GM21360 (cell line): Measurements from ENCODE around the gene MAVS.

Experiments used
- ATAC-seq: cut with Tn5 transposase; IDR thresholded peaks from one replicate; pipeline ENCODE4 v1.9.1; 2021; ENCODE audit warnings: mild to moderate bottlenecking, moderate library complexity; ENCODE audit not compliant: unreplicated experiment

The MAVS gene

GRCh38 chr20:3906744-3907721, 60.4 kb downstream of the MAVS start:
- peak; percentile 73 for ATAC-seq

- ATAC-seq = no peak
Measured at GRCh38 chr20:3908667-3909066, 62.0 kb downstream of the MAVS start.

DNA sequence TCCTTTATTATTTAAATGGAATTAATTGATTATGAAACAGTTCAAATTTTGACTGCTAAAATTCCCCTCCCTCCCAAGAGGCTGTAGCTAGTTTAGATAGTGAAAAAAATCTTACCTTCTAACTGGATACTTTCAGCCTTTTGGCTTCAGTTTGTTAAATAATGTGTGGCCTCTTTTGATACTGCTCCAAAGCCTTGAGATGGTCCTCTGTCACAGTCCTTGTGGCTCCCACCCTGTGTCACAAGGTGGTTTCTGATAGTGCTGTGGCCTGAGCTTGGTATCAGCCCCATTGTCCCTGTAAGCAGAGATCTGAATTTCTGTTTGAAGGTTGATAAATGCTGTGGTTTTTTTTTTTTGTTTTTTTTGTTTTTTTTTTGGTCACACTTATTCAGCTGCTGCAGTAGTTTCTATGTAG, 63.3 kb downstream of the MAVS start:
- ATAC-seq = no peak

- ATAC-seq = no peak
Measured at GRCh38 chr20:3910853-3911252, 64.2 kb downstream of the MAVS start.

- no peak for ATAC-seq
Measured at GRCh38 chr20:3911956-3912355, 65.3 kb downstream of the MAVS start.

- ATAC-seq = no peak
Measured at GRCh38 chr20:3914446-3914845, 67.8 kb downstream of the MAVS start.

DNA sequence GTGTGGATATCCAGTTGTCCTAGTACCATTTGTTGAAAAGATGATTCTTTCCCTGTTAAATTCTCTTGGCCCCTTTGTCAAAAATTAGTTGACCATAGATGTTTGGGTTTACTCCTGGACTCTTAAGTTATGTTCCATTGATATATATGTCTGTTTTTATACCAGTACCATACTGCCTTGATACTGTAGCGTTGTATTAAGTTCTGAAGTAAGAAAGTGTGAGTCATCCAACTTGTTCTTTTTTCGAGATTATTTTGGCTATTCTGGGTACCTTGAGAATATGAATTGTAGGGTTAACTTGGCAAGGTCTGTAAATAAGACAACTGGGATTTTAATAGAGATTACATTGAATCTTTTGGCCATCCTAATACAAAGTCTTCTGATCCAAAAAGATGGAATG, 69.1 kb downstream of the MAVS start:
- no peak for ATAC-seq

DNA sequence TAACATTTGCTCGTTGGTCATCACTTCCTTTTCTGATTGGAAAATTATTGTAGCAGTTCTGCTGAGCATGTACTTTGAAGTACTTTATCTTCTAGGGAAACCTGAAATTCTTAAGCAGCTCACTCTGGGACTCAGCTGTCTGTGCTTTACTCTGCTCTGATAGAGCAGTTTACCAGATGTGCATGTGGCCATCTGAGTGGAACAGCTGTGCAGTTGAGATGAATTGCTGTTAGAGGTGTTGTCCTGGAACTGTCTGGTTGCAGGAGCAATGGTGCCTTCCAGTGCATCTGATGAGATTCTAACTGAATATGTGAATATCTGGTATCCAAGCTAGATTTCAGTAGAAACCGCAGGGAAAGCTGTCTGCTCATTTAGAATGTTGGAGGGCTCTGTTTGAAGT, 69.7 kb downstream of the MAVS start:
- no peak for ATAC-seq

DNA sequence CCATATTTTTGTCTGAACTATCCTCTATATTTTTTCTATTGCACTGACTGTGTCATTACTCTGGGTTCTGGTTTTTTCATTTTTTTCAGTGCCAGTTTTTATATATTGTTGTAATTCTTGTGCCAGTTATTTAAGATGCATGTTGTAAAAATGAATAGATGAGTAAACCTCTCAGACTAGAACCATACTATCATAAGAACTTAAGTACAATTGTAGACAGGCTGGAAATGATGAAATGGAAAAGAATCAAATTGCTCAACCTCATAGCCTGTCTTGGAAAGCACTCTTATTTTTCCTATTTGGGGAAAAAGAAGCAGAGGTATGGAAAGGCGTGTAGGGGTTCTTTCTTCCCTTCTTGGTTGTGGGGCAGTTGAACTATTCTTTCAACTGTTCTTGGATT, 72.7 kb downstream of the MAVS start:
- ATAC-seq = no peak

DNA sequence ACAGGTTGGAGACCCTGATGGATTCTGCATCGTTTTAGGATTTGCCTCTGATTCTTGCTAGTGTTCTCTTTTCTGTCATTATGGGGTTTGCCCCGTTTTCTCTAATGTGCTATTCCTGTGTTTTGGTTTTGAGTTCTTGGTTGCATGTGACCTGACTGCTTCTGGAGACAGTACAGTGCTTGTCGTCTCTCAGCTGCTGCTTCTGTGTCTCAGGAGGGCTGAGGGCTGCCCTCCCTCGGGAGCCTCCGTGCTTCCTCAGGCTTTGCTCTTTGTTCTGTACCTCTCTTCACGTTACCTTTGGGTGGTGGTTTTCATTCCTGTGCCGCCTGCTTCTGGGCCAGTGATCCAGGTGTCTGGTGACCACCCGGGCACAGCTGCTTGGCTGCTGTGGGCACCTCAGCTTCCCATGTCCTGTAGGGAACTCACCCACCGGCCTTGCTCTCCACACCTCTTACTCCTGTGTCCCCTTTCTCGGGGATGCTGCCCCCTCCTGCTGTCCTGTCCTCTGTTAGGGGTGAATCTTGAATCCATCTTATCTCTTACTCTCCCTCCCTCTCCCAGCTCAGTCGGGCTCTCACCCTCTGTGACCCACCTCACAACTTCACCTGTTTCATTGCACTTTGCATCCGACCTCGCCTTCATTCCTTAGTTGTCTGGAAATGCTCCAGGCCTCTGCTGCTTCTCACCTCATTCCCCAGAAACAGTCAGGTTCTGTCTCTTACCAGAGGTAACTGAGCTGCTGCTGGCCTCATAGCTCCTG, 75.8 kb downstream of the MAVS start:
- no peak for ATAC-seq

GRCh38 chr20:3922983-3923339, 76.3 kb downstream of the MAVS start:
- no peak for ATAC-seq

GRCh38 chr20:3923818-3924217, 77.2 kb downstream of the MAVS start:
- ATAC-seq = no peak

DNA sequence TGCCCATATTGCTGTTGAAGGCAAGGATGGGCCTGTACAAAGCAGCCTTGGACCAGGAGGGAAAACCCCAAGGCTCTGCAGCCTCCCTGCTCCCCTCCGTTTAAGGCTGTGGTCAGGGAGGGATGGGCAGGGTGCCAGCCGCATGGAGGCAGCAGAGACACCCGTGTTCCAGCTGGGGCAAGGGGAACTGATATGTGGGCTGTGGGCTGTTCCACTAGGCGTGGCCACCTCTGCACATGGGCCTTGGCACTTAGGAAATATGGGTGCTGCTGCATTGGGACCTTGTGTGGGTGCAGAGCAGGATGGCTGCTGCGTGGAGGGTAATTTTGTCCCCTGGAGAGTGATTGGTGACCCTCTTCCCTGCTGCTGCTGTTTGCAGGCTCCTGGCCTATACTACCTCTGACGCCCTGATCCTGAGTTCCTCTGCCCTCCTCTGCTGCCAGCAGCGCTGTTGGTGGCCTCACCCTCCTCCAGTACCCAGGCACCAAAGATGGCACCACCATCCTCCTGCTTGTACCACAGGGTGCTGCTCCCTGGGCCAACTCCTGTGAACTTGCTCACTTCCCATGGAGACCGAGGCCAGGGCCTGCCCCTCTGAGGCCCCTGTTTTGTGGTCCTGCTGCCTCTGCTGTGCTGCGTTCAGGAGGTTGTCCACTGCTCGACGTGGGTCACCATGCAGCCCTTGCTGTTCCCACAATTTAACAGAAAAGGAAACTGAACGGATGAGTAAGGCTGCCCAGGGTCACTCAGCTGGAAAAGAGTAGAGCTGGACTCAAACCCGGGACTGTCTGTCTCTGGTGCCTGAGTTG, 77.9 kb downstream of the MAVS start:
- no peak for ATAC-seq

GRCh38 chr20:3925113-3925695, 78.6 kb downstream of the MAVS start:
- ATAC-seq = no peak
